AG10803 (cell line): Measurements from ENCODE around the gene TRAPPC5.

Source experiments
- DNase-seq: peaks from one replicate; pipeline ENCODE4 v3.0.0; 2010; ENCODE audit warnings: low read depth
- H3K4me3 ChIP-seq: 2 replicates; pipeline ENCODE4 v1.5.1; 2011; ENCODE audit warnings: mild to moderate bottlenecking, low read length, control low read depth
- TF ChIP-seq, protein P1 (sequence below): conservative IDR thresholded peaks from 2 replicates; pipeline ENCODE4 v1.5.1; 2011; ENCODE audit warnings: mild to moderate bottlenecking, low read length, control low read depth, inconsistent platforms

The TRAPPC5 gene

DNA sequence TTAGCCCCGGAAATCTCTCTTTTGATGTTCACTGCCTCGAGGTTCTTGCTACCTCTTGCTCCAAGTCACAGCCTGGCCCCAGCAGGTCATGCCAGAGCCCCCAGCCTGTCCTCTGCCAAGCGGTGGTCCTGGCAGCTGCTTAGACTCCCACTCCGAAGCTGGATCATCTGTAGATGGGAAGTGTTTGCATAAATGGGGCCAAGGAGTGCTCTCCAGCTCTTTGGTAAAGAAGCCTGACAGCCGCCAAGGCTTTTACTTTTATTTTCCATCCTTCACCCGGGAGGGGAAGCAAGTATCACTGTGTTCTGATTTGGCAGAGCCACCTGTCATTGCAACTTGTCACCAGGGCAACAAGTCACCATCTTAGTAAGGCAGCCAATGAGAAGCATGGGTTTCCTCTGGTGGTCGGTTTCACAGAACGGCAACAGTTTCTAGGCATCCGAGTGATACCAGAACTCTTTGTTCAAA is 22.4 kb upstream of the TRAPPC5 start:
- no peak for DNase-seq
- TF ChIP-seq, protein P1, sequence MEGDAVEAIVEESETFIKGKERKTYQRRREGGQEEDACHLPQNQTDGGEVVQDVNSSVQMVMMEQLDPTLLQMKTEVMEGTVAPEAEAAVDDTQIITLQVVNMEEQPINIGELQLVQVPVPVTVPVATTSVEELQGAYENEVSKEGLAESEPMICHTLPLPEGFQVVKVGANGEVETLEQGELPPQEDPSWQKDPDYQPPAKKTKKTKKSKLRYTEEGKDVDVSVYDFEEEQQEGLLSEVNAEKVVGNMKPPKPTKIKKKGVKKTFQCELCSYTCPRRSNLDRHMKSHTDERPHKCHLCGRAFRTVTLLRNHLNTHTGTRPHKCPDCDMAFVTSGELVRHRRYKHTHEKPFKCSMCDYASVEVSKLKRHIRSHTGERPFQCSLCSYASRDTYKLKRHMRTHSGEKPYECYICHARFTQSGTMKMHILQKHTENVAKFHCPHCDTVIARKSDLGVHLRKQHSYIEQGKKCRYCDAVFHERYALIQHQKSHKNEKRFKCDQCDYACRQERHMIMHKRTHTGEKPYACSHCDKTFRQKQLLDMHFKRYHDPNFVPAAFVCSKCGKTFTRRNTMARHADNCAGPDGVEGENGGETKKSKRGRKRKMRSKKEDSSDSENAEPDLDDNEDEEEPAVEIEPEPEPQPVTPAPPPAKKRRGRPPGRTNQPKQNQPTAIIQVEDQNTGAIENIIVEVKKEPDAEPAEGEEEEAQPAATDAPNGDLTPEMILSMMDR, result no peak
- no peak overlapping the region for H3K4me3 ChIP-seq

DNA sequence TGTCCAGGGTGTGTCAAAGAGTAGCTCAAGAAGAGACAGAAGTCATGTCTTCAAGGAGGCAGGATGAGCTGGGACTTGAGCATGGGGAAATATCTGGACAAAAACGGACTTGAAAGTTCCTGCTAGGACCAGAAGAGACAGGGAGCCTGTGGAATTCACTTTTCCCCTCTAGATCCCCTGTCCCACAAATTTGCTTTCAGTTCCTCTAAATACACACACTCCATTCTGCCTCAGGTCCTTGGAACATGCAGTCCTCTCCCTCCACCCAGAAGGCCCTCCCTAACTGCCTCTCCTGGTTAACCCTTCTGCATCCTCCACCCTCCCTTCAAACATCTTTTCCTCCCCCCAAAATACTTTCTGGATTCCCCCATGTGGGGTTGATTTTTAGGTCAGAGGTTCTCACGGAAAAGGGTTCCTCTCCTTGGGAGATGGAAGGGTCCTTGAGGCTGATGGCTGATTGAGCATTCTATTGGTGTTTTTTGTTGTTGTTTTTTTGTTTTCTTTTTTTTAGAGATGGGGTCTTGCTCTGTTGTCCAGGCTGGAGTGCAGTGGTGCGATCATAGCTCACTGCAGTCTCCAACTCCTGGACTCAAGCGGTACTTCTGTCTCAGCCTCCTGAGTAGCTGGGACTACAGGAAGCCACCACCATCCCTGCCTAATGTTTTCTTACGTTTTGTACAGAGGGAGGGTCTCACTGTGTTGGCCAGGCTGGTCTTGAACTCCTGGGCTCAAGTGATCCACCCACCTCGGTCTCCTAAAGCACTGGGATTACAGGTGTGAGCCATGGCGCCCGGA is 18.7 kb upstream of the TRAPPC5 start:
- DNase-seq, result no peak
- TF ChIP-seq, protein P1, result no peak
- no peak overlapping the region for H3K4me3 ChIP-seq

DNA sequence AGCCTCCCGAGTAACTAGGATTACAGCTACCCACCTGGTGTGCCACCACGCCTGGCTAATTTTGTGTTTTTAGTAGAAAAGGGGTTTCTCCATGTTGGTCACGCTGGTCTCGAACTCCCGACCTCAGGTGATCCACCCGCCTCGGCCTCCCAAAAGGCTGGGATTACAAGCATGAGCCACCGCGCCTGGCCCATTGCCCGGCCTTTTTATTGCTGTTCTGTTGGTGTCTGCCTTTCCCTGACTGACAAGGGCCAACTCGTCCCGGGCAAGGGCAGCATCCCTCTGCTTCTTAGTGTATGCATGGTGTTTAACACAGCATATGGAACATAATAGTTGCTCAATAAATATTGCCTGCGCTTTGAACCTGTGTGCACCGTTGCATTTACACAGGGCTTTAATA is 18.0 kb upstream of the TRAPPC5 start:
- TF ChIP-seq, protein P1, result no peak
- no peak overlapping the region for H3K4me3 ChIP-seq
- no peak for DNase-seq

DNA sequence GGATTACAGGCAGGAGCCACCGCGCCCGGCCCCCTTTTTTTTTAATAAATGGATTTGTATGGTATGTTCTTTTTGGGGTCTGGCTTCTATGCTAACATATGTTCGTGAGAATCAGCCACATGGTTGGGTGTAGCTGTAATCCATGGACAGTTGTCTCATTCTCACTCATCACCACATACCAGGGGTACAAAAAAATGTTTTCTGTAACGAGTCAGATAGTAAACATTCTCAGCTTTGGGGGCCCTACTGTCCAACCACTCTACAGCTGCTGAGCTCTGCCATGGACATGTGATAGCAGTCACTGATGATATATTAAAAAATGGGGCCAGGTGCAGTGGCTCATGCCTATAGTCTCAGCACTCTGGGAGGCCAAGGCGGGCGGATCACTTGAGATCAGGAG is 16.9 kb upstream of the TRAPPC5 start:
- no peak overlapping the region for H3K4me3 ChIP-seq
- DNase-seq, result no peak
- TF ChIP-seq, protein P1, result no peak

DNA sequence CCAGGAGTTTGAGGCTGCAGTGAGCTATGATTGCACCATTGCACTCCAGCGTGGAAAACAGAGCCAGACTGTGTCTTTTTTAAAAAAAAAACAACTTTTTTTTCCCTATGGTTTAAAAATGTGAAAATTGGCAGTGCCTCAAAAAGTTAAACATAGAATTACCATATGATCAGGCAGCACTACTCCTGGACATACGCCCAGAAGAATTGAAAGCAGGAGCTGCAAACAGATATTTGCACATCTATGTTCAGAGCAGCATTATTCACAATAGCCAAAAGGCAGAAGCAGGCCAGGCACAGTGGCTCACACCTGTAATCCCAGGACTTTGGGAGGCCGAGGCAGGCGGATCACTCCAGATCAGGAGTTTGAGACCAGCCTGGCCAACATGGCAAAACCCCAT is 15.6 kb upstream of the TRAPPC5 start:
- no peak overlapping the region for H3K4me3 ChIP-seq
- DNase-seq, result peak; percentile 54
- TF ChIP-seq, protein P1, result no peak

DNA sequence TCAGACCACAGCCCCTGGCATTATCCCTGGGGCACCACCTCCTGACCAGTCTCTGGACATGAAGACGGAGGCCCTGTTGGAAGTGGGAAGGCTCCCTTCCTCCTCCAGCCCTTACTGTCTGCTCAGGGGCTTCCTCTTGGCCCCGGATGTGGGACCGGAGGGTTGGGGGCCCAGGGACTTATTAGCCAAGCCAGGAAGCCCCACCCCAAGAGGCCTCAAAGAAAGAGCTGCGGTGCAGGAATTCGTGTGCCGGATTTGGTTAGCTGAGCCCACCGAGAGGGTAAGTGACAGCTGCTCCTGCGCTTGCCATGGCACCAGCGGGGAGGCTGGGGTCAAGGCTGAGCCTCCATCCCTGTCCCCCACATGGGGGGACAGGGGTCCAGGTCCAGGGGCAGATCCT is 11.8 kb upstream of the TRAPPC5 start, which contains the start of gene RETN:
Gene RETN (plus strand): TSS at position 208 of the 400 bp plus-strand sequence. CDS start 278 bp downstream, outside the sequence.
- no peak for DNase-seq
- H3K4me3 ChIP-seq, result no peak within 1 kb of the TSS
- TF ChIP-seq, protein P1, result no peak

DNA sequence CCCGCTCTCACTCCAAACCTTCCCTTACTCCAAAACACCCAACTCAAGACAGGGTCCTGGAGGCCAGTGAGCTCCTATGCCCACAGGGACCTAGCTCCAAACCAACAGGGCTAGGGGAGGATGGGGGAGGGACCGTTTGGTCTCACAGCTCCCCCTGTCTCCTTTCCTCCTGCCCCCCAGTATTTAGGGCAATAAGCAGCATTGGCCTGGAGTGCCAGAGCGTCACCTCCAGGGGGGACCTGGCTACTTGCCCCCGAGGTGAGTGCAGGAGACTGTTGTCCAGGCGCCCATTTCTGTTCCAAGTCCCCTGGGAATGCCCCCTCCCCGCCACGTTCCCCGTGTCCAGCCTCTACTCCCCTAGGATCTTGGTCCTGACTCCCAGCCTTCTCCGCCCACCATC is 11.0 kb upstream of the TRAPPC5 start:
- TF ChIP-seq, protein P1, result no peak
- no peak for DNase-seq
- no peak overlapping the region for H3K4me3 ChIP-seq
